ENCODE data around the gene LBR.

Gene LBR

DNA sequence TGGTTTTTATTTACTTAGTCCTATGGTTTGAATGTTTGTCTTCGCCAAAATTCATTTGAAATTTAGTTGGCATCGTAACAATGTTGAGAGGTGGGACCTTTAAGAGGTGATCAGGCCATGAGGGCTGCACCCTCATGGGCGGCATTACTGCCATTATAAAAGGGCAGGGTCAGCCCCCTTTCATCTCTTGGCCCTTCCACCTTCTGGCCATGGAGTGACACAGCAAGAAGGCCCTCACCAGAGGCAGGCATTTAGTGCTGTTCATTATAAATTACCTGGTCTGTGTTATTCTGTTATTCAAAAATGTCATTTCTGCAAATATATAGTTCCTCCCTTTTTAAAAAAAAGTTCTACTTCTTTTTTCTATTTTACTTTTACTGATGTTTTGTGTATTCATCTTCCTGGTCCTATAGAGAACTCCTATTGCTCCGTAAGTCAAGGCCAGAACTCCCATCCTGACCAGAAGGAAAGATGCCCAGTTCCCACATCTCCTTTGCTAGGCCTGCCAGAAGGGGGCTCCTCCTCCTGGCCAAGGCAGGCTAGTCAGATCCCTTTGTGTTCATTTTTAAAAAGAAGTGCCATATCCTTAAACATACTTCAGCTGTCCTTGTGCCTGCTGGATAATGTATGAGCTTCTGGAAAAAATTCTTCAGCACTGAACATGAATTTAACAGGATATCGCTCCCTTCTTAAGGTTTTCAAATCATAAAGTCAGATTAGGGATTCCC is 10.0 kb upstream of the LBR start:
- Histone ChIP-seq H3K27ac (no peak overlapping the region), H3K4me3 (no peak overlapping the region)
- TF ChIP-seq, protein P1, sequence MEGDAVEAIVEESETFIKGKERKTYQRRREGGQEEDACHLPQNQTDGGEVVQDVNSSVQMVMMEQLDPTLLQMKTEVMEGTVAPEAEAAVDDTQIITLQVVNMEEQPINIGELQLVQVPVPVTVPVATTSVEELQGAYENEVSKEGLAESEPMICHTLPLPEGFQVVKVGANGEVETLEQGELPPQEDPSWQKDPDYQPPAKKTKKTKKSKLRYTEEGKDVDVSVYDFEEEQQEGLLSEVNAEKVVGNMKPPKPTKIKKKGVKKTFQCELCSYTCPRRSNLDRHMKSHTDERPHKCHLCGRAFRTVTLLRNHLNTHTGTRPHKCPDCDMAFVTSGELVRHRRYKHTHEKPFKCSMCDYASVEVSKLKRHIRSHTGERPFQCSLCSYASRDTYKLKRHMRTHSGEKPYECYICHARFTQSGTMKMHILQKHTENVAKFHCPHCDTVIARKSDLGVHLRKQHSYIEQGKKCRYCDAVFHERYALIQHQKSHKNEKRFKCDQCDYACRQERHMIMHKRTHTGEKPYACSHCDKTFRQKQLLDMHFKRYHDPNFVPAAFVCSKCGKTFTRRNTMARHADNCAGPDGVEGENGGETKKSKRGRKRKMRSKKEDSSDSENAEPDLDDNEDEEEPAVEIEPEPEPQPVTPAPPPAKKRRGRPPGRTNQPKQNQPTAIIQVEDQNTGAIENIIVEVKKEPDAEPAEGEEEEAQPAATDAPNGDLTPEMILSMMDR (IDR thresholded peaks at IDR 0.05), result no peak
- no peak for DNase-seq (ENCODE audit: low spot score)

DNA sequence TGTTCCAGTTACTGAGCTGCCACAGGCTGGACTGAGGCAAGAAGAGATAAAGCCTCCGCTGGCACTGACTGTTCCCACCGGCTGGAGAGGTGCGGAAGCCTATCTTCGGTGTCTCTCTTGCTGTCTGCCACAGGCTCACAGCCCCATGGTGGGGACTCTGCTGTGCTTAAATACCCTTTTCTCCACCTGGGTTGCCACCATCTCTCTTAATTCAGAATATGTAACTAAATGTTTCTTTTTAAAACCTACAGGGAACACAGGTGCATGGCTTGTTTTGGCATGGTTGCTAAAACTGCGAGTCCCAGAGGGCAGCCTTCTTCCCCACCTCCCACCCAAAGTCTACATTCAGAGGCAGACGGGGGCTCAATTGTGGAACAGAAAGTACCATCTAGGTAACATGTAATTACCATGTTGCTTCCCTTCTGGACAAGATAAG is 8.1 kb upstream of the LBR start:
- H3K27ac ChIP-seq, result no peak overlapping the region
- DNase-seq (ENCODE audit: low spot score), result no peak
- TF ChIP-seq, protein P1 (IDR thresholded peaks at IDR 0.05), result no peak
- no peak overlapping the region for H3K4me3 ChIP-seq

DNA sequence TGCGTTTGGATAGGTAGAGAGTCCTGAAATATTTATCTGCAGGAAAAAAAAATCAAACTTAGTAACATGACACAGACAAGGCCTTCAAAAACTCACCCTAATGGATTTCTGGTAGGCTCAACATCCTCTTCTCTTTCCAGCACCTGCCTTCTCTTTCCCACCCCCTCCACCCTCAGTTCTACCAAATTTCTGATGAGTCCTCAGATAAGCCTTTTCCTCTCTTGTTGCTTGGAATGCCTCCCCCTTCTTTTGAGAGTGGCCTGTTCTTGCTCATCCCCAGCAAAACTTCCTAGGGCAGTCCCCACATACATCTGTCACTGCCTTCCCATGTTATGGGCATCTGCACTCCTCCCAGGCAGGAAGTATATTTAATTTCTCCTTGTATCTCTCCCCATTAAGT is 7.6 kb upstream of the LBR start:
- H3K27ac ChIP-seq, result no peak overlapping the region
- no peak for DNase-seq (ENCODE audit: low spot score)
- TF ChIP-seq, protein P1 (IDR thresholded peaks at IDR 0.05), result no peak
- no peak overlapping the region for H3K4me3 ChIP-seq

DNA sequence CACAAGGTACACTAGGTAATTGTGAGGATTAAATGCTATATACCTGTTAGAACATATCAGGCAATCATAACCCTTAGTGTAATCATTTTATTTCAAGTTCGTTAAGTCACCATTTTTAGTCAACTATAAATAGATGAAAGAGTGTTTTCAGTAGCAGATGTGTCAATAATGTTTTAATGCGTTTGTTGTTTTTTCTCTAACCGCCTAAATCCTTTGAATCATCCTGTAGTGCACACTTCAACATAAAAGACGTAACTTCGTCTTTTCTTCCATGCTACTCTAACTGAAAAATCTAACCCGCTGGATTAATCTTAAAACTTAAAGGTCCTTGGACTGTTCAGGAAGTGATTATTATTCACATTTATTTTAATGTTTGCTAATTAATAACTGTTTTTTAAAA is 7.2 kb upstream of the LBR start:
- TF ChIP-seq, protein P1 (IDR thresholded peaks at IDR 0.05), result no peak
- H3K4me3 ChIP-seq, result no peak overlapping the region
- DNase-seq (ENCODE audit: low spot score), result no peak
- no peak overlapping the region for H3K27ac ChIP-seq

DNA sequence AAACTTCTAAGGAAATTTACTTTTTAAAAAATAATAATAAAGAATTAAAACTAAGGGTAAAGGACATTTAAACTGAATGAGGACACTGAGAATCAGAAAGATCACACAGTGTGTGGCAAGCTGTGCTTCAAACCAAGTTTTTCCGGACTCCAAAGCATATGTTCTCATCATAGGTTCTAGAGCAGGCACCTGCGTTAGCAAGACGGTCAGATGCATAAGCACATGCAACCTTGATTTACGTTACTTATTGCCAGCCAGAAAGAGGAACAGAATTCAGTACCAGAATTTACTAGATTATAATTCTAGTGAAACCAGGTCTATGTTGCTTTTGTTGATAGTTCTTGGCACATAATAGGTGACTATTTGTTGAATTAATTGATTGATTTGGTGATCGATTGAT is 6.2 kb upstream of the LBR start:
- DNase-seq (ENCODE audit: low spot score), result no peak
- no peak overlapping the region for H3K27ac ChIP-seq
- H3K4me3 ChIP-seq, result no peak overlapping the region
- TF ChIP-seq, protein P1 (IDR thresholded peaks at IDR 0.05), result no peak

DNA sequence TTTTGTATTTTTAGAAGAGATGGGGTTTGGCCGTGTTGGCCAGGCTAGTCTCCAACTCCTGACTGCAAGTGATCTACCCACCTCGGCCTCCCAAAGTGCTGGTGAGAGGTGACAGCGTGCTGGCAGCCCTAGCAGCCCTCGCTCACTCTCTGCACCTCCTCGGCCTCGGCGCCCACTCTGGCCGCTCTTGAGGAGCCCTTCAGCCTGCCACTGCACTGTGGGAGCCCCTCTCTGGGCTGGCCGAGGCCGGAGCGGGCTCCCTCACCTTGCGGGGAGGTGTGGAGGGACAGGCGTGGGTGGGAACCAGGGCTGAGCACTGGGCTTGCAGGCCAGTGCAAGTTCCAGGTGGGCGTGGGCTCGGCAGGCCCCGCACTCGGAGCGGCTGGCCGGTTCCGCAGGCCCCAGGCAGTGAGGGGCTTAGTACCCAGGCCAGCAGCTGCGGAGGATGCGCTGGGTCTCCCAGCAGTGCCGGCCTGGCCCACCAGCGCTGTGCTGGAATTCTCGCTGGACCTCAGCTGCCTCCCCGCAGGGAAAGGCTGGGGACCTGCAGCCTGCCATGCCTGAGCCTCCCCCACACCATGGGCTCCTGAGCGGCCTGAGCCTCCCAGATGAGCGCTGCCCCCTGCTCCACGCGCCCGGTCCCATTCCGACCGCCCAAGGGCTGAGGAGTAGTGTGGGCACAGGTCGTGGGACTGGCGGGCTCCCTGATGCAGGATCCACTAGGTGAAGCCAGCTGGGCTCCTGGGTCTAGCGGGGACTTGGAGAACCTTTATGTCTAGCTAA is 3.4 kb upstream of the LBR start:
- TF ChIP-seq, protein P1 (IDR thresholded peaks at IDR 0.05), result no peak
- Histone ChIP-seq H3K27ac (no peak overlapping the region), H3K4me3 (no peak overlapping the region)
- DNase-seq (ENCODE audit: low spot score), result no peak

DNA sequence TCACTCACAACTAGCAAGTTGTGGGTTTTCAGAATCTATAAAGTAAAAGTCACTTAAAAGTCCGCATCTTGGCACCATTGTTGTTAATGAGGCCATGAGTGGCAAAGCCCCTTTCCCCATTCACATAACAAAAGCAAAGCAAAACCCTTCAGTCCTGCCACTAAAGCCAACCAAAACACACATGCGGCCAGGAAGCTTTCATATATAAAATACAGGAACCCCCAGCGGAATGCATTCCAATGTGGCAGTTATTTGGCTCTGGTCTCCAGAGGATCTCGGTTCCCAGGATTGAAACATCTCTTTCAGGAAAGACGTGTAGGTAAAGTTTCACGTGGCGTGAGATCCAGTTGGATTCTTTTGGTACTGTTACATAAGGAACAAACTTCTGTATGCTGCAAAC is 2.5 kb upstream of the LBR start:
- TF ChIP-seq, protein P1 (IDR thresholded peaks at IDR 0.05), result no peak
- DNase-seq (ENCODE audit: low spot score), result no peak
- no peak overlapping the region for H3K27ac ChIP-seq
- no peak overlapping the region for H3K4me3 ChIP-seq

All from coronary artery (tissue), 2 donors.